ENCODE results near the gene MINDY3. TPM values are rescaled to one million over a fixed set of nuclear protein-coding genes. Genes with fewer than 3 reads are reported as not detected.

Gene MINDY3
- total RNA-seq, 4 donors from 2014 or later: 17.0 to 26.4 (median 22.4) TPM

- H3K4me3 ChIP-seq: no peak overlapping the region
- no peak overlapping the region for H3K27ac ChIP-seq
- H3K9me3 ChIP-seq: no peaks in the 10 kb centered on the region
- H3K27me3 ChIP-seq: no peaks in the 10 kb centered on the region
- DNase-seq: no peak
- no peaks in the 10 kb centered on the region for H3K36me3 ChIP-seq
- TF ChIP-seq POLR2A (IDR thresholded peaks at IDR 0.05) (no peak), CTCF (IDR thresholded peaks at IDR 0.05) (no peak)
- no peaks in the 10 kb centered on the region for H3K4me1 ChIP-seq
These were observed 101.0 kb downstream of the MINDY3 start for GRCh38 chr10:15759265-15759664.

- Histone ChIP-seq H3K27me3 (no peaks in the 10 kb centered on the region), H3K4me1 (no peaks in the 10 kb centered on the region), H3K4me3 (no peak overlapping the region), H3K27ac (no peak overlapping the region), H3K36me3 (no peaks in the 10 kb centered on the region), H3K9me3 (no peaks in the 10 kb centered on the region)
- DNase-seq: no peak
- TF ChIP-seq POLR2A (IDR thresholded peaks at IDR 0.05) (no peak), CTCF (IDR thresholded peaks at IDR 0.05) (no peak)
These were observed 101.7 kb downstream of the MINDY3 start for GRCh38 chr10:15758618-15759017.

- no peak overlapping the region for H3K4me3 ChIP-seq
- no peaks in the 10 kb centered on the region for H3K36me3 ChIP-seq
- DNase-seq: no peak
- H3K27ac ChIP-seq: no peak overlapping the region
- H3K4me1 ChIP-seq: no peaks in the 10 kb centered on the region
- TF ChIP-seq CTCF (IDR thresholded peaks at IDR 0.05) (no peak), POLR2A (IDR thresholded peaks at IDR 0.05) (no peak)
- H3K27me3 ChIP-seq: no peaks in the 10 kb centered on the region
- H3K9me3 ChIP-seq: no peaks in the 10 kb centered on the region
These were observed 105.4 kb downstream of the MINDY3 start for GRCh38 chr10:15754937-15755336.

- no peaks in the 10 kb centered on the region for H3K4me1 ChIP-seq
- no peak overlapping the region for H3K27ac ChIP-seq
- TF ChIP-seq POLR2A (IDR thresholded peaks at IDR 0.05): no peak
- no peak for TF ChIP-seq CTCF (IDR thresholded peaks at IDR 0.05)
- DNase-seq: no peak
- H3K9me3 ChIP-seq: no peaks in the 10 kb centered on the region
- H3K4me3 ChIP-seq: no peak overlapping the region
- H3K27me3 ChIP-seq: no peaks in the 10 kb centered on the region
- no peaks in the 10 kb centered on the region for H3K36me3 ChIP-seq
These were observed 109.3 kb downstream of the MINDY3 start for GRCh38 chr10:15751046-15751445.

GRCh38 chr10:15748126-15748525 is 112.2 kb downstream of the MINDY3 start:
- TF ChIP-seq POLR2A (IDR thresholded peaks at IDR 0.05): no peak
- TF ChIP-seq CTCF (IDR thresholded peaks at IDR 0.05): no peak
- Histone ChIP-seq H3K4me1 (no peaks in the 10 kb centered on the region), H3K36me3 (no peaks in the 10 kb centered on the region), H3K9me3 (no peaks in the 10 kb centered on the region), H3K4me3 (no peak overlapping the region), H3K27ac (no peak overlapping the region), H3K27me3 (no peaks in the 10 kb centered on the region)
- no peak for DNase-seq

GRCh38 chr10:15747632-15748031 is 112.7 kb downstream of the MINDY3 start:
- Histone ChIP-seq H3K27me3 (no peaks in the 10 kb centered on the region), H3K36me3 (no peaks in the 10 kb centered on the region), H3K9me3 (no peaks in the 10 kb centered on the region), H3K4me3 (no peak overlapping the region), H3K27ac (no peak overlapping the region), H3K4me1 (no peaks in the 10 kb centered on the region)
- DNase-seq: no peak
- TF ChIP-seq CTCF (IDR thresholded peaks at IDR 0.05) (no peak), POLR2A (IDR thresholded peaks at IDR 0.05) (no peak)
